ENCODE data around the gene LRRC56. TPM values are rescaled to one million over a fixed set of nuclear protein-coding genes. Genes with fewer than 3 reads are reported as not detected.
A peak's percentile ranks its signal among the peaks of the same experiment; 100 is the strongest.
"Not testable (repeated sequence)": the region's sequence is repeated elsewhere in the genome, so short reads cannot be mapped to it uniquely, and the experiment has no call there.

Gene LRRC56
- total RNA-seq, 1 experiment from 2014 or later = 0.19 TPM

GRCh38 chr11:501683-502287 lies 35.5 kb upstream of the LRRC56 start:
- DNase-seq (ENCODE audit: low spot score) = no peak

GRCh38 chr11:502288-503178 lies 34.8 kb upstream of the LRRC56 start:
- no peak for DNase-seq (ENCODE audit: low spot score)

GRCh38 chr11:503179-503981 lies 33.9 kb upstream of the LRRC56 start:
- no peak for DNase-seq (ENCODE audit: low spot score)

GRCh38 chr11:504053-504993 lies 33.0 kb upstream of the LRRC56 start:
- no peak for DNase-seq (ENCODE audit: low spot score)

GRCh38 chr11:504994-505344 lies 32.4 kb upstream of the LRRC56 start:
- no peak for DNase-seq (ENCODE audit: low spot score)

GRCh38 chr11:506238-506994 lies 30.9 kb upstream of the LRRC56 start:
- peak; percentile 98 for DNase-seq (ENCODE audit: low spot score)

- peak; percentile 85 for DNase-seq (ENCODE audit: low spot score)
These were observed 30.2 kb upstream of the LRRC56 start, which contains the start of gene RNH1 for GRCh38 chr11:506995-507726. Gene RNH1, minus strand, starts transcription at chr11:507242. Its CDS starts 5,080 bp downstream, at chr11:502162.

- no peak for DNase-seq (ENCODE audit: low spot score)
These were observed 29.4 kb upstream of the LRRC56 start for GRCh38 chr11:507727-508515.

GRCh38 chr11:508956-509355 lies 28.4 kb upstream of the LRRC56 start:
- no peak for DNase-seq (ENCODE audit: low spot score)

- DNase-seq (ENCODE audit: low spot score) = no peak
These were observed 24.3 kb upstream of the LRRC56 start for GRCh38 chr11:512761-513595.

- DNase-seq (ENCODE audit: low spot score) = no peak
These were observed 22.7 kb upstream of the LRRC56 start for GRCh38 chr11:514606-515005.

- no peak for DNase-seq (ENCODE audit: low spot score)
These were observed 22.2 kb upstream of the LRRC56 start for GRCh38 chr11:515131-515530.

GRCh38 chr11:516400-516799 lies 20.9 kb upstream of the LRRC56 start:
- no peak for DNase-seq (ENCODE audit: low spot score)

- not testable (repeated sequence) for DNase-seq (ENCODE audit: low spot score)
These were observed 20.2 kb upstream of the LRRC56 start for GRCh38 chr11:516918-517685.

GRCh38 chr11:518463-519202 lies 18.7 kb upstream of the LRRC56 start:
- peak; percentile 97 for DNase-seq (ENCODE audit: low spot score)

- DNase-seq (ENCODE audit: low spot score) = no peak
These were observed 16.7 kb upstream of the LRRC56 start for GRCh38 chr11:520428-521176.

Data from H4 (cell line).